HG03095 (cell line): ENCODE results near the gene GDPD3.

ENCODE experiments used
- ATAC-seq: cut with Tn5 transposase; IDR thresholded peaks from one replicate; pipeline ENCODE4 v1.9.1; 2021; ENCODE audit warnings: moderate library complexity; ENCODE audit not compliant: unreplicated experiment

GDPD3 gene

DNA sequence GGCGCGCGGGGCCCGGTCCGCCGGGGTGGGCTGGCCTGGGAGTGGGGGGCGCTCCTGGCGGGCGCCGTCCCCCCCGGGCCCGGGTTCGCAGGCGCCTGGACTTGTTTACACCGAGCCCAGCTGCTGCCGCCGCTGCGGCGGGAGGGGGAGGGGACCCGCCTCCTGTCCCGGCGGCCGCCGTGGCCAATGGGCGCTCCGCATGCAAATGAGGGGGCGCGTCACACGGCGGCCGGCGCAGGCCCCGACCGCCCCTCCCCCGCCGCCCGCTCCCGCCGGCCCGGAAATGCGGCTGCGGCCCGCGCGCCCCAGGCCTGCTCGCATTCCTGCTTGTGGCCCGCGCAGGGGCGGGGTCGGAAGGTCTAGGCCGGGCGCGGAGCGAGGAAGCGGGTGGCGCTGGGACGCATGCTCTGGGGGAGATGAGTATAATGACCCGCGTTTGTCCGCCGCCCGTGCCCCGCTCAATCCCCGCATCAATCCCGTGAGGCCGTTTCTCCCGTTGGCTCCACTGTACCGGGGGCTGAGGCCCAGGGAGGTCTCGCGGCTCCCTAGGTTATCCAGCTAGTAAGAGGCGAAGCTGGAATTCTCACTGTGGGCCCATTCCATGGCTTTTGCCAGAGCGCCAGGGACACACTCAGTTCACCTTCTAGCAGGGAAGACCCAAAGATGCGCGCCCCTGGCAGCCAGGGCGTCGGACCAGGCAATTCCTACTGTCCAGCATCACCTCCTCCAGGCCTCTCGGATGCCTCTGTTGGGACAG lies 17.1 kb downstream of the GDPD3 start, which contains the start of gene YPEL3:
TSS of gene YPEL3 (minus strand) at position 109 of the 757 bp plus-strand sequence. CDS start 731 bp downstream, outside the sequence.
- no peak for ATAC-seq

GRCh38 chr16:30095166-30096078 lies 17.9 kb downstream of the GDPD3 start:
- no peak for ATAC-seq

DNA sequence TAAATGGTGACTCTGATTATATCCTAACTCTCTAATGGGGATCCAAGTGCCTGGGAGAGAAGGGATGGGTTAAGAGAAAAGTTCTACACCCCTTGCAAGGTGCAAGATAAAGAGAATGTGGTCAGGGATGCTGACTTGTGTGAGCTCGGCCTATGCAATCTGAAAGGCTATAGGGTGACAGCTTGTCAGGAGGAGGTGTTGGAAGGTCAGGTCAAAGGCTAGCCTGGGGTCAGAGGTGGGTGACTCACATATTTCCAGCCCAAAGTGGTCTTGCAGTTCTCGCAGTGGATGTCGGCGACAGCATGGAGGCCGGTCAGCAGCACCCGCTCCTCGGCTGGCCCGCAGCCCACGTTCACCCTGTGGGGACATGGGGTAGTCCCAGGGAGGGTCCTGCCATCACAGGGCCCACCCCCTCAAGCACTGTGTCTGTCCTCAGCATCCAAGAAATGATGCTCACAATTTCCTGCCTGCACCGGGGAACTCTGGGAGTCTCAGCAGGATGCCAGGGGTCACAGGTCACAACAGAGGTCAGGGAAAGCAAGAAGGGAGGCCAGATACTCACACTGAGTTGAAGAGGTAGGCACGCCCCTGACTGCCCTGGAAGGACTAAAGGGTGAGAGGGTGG lies 18.7 kb downstream of the GDPD3 start:
- ATAC-seq = no peak

GRCh38 chr16:30092373-30093010 lies 20.8 kb downstream of the GDPD3 start:
- ATAC-seq = peak; percentile 45

GRCh38 chr16:30091474-30092372 lies 21.6 kb downstream of the GDPD3 start, which contains the start of gene TBX6:
TBX6 (minus strand) TSS chr16:30091924; CDS start chr16:30091193, 731 bp downstream.
- peak; percentile 49 for ATAC-seq

- no peak for ATAC-seq
These were observed 22.6 kb downstream of the GDPD3 start for GRCh38 chr16:30090610-30091331.

DNA sequence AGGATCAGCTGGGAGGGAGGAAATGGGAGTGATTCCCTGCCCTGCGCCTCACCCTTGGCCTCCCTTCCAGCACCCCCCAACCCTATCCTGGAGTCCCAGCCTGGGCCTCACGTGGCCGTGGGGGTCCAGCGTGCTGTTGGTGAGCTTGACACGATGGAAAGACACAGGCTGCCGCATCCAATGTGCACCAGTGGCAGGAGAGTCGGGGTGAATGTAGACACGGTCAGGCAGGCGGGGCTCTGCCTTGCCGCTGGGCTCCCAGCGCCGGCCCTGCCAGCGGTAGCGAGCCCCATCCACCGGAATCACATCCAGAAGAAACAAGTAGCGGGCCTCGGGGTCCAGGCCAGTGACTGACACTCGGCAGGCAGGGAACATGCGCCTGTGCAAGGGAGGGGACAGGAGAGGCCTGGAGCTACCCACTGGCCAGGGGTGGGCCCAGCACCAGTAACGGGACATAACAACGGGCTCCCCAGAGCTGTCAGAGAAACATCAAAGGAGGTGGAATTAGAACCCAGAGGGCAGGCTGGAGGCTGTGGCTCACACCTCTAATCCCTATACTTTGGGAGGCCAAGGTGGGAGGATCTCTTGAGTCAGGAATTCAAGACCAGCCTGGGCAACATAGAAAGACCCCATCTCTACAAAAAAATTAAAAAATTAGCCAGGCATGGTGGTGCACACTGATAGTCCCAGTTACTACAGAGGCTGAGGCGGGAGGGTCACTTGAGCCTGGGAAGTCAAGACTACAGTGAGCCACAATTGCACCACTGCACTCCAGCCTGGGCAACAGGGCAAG lies 24.3 kb downstream of the GDPD3 start:
- ATAC-seq = no peak

DNA sequence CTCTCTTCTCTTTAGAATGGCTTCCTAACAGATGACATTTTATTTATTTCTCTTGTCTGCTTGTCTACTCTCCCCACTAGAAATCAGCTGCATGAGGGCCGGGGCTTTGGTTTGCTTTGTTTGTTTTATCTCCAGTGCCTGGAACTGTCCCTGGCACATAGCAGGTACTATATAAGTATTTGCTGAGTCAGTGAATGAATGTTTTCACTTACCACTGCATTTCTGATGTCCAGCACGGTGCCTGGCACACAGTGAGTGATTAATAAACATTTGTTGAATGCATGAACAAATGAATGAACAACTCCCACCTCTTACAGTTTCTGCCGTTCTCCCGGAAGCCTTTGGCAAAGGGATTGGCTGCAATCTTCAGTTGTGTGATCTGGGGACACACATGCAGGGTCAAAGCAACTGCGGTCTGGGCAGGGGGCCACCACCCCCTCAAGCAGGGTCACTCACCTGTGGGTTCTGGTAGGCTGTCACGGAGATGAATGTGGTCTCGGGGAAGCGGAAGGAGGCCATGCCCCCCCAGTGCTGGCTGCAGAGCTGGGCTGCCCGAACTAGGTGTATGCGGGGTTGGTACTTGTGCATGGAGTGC lies 25.0 kb downstream of the GDPD3 start:
- no peak for ATAC-seq

DNA sequence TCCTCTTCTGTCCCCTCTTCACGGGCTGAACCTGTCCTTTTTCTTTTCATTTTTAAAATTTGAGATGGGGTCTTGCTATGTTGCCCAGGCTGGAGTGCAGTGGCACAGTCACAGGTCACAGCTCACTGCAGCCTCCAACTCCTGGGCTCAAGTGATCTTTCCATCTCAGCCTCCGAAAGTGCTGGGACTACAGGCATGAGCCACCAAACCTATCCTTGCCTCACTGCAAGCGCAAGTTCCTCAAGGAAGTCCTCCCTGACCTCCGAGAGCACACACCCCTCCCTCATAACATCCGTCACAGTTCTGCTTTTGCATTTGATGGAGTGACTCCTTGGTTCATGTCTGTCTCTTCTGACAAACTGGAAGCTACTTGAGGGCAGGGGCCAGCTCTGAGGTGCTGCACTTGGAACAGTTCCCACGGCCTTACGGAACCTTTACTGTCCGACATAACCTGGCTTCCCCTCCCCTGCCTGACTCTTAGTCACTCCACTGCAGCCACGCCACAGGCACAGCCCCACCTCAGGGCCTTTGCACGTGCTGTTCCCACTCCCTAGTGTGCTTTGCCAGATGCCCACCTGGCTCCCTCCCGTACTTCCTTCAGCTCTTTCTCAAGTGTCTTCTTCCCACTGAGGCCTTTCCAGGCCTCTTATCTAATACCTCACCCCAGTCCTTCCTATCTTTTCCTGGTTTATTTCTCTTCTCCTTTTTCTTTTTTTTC lies 26.0 kb downstream of the GDPD3 start:
- ATAC-seq = no peak

DNA sequence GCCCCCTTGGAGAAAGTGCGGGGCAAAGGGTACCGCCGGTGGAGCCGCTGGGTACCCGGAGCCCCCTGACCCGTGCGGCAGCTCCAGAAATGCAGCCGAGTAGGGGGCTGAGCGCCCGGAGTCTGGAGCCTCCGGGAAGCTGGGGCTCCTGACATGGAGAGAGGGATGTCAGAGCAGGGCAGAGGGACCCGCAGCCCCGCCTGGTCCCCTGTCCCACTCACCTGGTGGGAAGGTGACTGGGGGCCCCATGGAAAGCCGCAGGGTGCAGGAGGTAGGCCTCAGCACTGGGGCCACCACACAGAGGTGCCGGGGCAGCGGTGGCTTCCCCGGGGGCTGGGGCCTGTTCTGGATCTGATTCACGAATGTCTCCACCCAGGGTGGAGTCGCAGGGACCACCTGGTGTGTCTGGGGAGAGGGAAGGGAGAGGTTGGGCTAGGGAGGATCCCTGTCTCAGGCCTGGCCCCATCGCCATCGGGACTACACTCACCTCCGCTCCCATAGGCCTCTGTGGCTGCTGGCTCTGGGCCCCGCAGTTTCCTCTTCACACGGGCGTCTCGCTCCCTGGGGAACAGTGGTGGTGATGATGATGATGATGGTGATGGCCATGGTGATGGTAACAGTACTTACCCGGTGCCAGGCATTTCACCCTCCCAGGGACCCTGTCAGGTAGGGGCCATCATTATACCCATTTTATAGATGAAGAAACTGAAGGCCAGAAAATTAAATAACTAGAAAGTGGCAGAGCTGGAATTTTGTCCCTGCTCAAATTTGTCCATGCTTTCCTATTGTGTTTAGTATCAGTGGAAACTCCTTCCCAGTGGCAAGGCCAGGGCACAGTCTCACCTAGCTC lies 26.8 kb downstream of the GDPD3 start:
- no peak for ATAC-seq

DNA sequence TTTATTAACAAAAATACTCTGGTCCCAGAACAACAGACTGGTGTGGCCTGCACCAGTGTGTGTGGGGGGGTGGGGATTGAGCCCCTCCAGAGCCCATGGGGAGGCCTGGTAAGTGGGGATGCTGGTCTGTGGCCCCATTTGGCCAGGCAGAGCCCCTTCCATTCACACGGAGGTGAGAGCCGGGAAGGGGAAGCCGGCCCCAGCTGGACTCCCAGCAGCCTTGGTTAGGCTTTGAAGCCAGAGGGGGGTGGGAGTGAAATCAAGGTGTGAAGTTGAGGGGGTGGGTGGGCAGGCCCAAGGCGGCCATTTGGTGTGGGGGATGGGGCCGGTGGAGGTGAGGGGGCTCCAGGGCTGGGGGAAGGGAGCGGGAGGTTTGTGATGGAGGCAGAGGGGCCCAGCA lies 27.5 kb downstream of the GDPD3 start:
- ATAC-seq = no peak

- no peak for ATAC-seq
These were observed 28.1 kb downstream of the GDPD3 start for GRCh38 chr16:30085247-30085646.

DNA sequence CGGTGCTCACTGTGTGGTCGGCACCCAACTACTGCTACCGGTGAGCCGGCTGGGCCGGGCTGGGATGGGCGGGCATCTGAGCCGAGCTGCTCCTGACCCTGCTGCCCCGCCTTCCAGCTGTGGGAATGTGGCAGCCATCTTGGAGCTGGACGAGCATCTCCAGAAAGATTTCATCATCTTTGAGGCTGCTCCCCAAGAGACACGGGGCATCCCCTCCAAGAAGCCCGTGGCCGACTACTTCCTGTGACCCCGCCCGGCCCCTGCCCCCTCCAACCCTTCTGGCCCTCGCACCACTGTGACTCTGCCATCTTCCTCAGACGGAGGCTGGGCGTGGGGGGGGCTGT lies 28.5 kb downstream of the GDPD3 start:
- ATAC-seq = no peak

DNA sequence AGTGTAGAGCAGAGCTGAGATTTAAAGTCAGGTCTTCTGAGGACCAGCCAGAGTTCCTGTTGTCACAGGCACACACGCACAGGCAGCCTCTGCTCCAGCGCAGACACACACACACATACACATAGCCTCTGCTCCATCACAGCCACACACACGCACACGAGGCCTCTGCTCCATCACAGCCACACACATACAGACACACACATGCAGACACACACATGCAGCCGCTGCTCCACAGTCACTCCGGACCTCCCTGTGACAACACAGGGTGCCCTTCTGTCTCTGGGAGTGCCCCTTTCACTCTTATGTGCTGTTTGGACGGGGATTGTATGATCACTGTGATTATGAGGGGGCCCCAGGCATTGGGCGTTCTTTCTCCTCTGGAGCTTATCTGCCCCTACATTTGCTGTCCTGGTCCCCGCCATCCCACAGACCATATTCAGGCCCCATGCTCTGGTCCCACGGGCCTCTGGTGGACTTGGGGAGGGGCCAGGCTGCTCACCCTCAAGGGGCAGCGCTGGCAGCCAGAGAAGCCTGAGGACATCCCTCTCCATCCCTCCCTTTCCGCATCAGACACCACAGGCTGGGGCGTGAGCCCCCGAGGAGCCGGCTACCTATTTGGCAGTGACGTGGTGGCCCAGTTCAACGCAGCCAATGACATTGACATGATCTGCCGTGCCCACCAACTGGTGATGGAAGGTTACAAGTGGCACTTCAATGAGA lies 29.1 kb downstream of the GDPD3 start:
- no peak for ATAC-seq

DNA sequence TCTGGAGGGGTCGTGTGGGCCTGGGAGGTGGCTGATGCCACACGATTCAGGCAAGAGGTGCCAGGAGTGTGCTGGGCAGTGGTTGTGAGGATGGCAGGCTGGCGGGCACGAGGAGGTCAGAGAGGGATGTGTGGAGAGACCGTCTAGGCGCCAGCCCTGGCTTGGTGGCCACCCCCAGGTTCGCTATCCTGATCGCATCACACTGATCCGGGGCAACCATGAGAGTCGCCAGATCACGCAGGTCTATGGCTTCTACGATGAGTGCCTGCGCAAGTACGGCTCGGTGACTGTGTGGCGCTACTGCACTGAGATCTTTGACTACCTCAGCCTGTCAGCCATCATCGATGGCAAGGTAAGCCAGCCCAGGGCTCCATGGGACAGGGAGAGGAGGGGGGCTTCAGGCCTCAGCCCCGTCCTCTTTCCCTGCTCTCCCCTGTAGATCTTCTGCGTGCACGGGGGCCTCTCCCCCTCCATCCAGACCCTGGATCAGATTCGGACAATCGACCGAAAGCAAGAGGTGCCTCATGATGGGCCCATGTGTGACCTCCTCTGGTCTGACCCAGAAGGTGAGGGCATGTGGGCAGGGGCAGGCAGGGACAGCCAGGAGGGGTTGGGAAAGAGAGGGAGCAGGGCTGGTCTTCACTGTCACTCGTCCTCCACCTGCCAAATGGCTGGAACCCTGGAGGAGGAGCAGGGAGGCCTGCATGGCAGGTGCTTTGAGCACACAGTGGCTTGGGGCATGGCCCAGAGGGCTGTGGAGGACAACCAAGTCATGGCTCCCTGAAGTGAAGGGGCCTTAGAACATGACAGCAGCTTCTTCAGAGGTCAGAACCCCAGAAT lies 29.9 kb downstream of the GDPD3 start:
- no peak for ATAC-seq
